Astrocyte of the cerebellum (primary cell): ENCODE results near the gene CHN2.

Experiments
- DNase-seq: peaks from one replicate; pipeline ENCODE4 v3.0.0-alpha.2; 2011; ENCODE audit warnings: low read depth
- H3K4me3 ChIP-seq: 2 replicates; pipeline ENCODE4 v1.5.1; 2011; ENCODE audit warnings: mild to moderate bottlenecking, low read depth, low read length, moderate library complexity
- CTCF ChIP-seq: IDR thresholded peaks from 2 replicates; pipeline ENCODE4 v1.5.1; 2012; ENCODE audit warnings: low read length, low read depth, moderate library complexity, mild to moderate bottlenecking; ENCODE audit errors: missing control alignments
- in situ Hi-C: cut with HindIII; loops from 2 replicates; pipeline ENCODE4 v1.10.0; 2017; ENCODE audit warnings: low sequenced_read_pairs

The CHN2 gene

GRCh38 chr7:29478226-29478625 lies 283.7 kb downstream of the CHN2 start:
- TF ChIP-seq CTCF, result no peak
- in situ Hi-C loops, result no loop called here
- H3K4me3 ChIP-seq, result no peak overlapping the region
- no peak for DNase-seq

GRCh38 chr7:29478687-29479240 lies 284.2 kb downstream of the CHN2 start:
- no peak for TF ChIP-seq CTCF
- in situ Hi-C loops, result no loop called here
- no peak overlapping the region for H3K4me3 ChIP-seq
- DNase-seq, result no peak

- no peak for TF ChIP-seq CTCF
- DNase-seq, result no peak
- no peak overlapping the region for H3K4me3 ChIP-seq
- in situ Hi-C loops, result no loop called here
Observed at GRCh38 chr7:29479301-29480200, 285.0 kb downstream of the CHN2 start.

GRCh38 chr7:29480451-29480850 lies 285.9 kb downstream of the CHN2 start:
- no peak overlapping the region for H3K4me3 ChIP-seq
- DNase-seq, result no peak
- in situ Hi-C loops, result no loop called here
- TF ChIP-seq CTCF, result no peak

GRCh38 chr7:29480934-29481651 lies 286.5 kb downstream of the CHN2 start:
- H3K4me3 ChIP-seq, result no peak overlapping the region
- DNase-seq, result no peak
- no peak for TF ChIP-seq CTCF
- in situ Hi-C loops, result no loop called here

- in situ Hi-C loops, result no loop called here
- no peak for TF ChIP-seq CTCF
- DNase-seq, result no peak
- no peak overlapping the region for H3K4me3 ChIP-seq
Observed at GRCh38 chr7:29482056-29482455, 287.5 kb downstream of the CHN2 start.
